ENCODE measurements around the gene MGAT5.

MGAT5 gene

DNA sequence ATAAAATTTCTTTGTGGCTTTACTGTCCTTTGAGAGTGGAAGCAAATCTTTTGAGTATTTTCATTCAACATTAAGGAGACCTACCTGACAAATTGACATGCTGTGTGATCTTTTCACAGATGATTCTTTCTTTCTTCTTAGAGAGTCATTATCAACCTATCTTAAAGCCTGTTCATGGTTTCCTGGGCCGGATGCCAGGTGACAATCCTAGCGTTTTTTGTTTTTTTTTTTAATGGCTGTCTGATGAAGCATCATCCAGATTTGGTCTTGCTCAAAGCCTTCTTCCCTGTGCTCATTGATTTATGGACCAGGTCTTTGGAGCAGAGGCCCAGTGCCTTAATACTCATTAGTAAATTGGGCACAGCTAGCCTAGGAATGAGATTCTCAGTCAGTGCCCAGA is 9.8 kb upstream of the MGAT5 start:
- Histone ChIP-seq H3K79me2 (ENCODE audit: insufficient read depth, low read depth) (peaks cover 45% of the 10 kb centered on the region), H3K27me3 (ENCODE audit: insufficient read depth, low read depth) (no peaks in the 10 kb centered on the region), H3K27ac (no peak overlapping the region), H2AFZ (ENCODE audit: low read depth) (no peak overlapping the region), H3K4me1 (ENCODE audit: low read depth, poor library complexity, severe bottlenecking) (peaks cover 61% of the 10 kb centered on the region), H4K20me1 (ENCODE audit: insufficient read depth) (no peaks in the 10 kb centered on the region; the same call in none of the 2 replicates), H3K36me3 (ENCODE audit: insufficient read depth) (no peaks in the 10 kb centered on the region), H3K4me3 (IDR thresholded peaks at IDR 0.05; ENCODE audit: insufficient read depth, low read depth, low read length) (no peak overlapping the region), H3K9ac (no peak overlapping the region), H3K4me2 (no peak overlapping the region)
- TF ChIP-seq, protein P1, sequence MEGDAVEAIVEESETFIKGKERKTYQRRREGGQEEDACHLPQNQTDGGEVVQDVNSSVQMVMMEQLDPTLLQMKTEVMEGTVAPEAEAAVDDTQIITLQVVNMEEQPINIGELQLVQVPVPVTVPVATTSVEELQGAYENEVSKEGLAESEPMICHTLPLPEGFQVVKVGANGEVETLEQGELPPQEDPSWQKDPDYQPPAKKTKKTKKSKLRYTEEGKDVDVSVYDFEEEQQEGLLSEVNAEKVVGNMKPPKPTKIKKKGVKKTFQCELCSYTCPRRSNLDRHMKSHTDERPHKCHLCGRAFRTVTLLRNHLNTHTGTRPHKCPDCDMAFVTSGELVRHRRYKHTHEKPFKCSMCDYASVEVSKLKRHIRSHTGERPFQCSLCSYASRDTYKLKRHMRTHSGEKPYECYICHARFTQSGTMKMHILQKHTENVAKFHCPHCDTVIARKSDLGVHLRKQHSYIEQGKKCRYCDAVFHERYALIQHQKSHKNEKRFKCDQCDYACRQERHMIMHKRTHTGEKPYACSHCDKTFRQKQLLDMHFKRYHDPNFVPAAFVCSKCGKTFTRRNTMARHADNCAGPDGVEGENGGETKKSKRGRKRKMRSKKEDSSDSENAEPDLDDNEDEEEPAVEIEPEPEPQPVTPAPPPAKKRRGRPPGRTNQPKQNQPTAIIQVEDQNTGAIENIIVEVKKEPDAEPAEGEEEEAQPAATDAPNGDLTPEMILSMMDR (conservative IDR thresholded peaks at IDR 0.05; ENCODE audit: low read depth, low read length): no peak

DNA sequence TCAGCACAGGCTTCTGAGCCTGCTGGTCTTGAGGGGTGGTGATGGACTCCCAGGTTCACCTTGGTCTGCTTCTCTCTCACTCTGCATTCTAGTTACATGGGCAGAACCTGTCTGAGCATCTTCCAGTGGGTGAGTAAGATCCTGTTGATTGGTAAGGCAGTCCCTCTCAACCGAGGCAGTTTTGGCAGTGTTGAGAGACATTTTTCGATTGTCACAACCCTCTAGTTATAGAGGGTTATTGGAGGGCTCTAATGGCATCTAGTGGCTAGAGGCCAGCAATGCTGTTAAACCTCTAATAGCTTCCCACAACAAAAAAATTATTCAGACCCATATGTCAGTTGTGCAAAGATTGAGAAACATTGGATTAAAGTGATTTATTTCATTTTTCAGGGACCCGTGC is 9.3 kb upstream of the MGAT5 start:
- Histone ChIP-seq H3K27me3 (ENCODE audit: insufficient read depth, low read depth) (no peaks in the 10 kb centered on the region), H3K4me1 (ENCODE audit: low read depth, poor library complexity, severe bottlenecking) (peaks cover 66% of the 10 kb centered on the region), H3K27ac (no peak overlapping the region), H3K36me3 (ENCODE audit: insufficient read depth) (no peaks in the 10 kb centered on the region), H4K20me1 (ENCODE audit: insufficient read depth) (peaks cover under 1% of the 10 kb centered on the region), H3K79me2 (ENCODE audit: insufficient read depth, low read depth) (peaks cover 49% of the 10 kb centered on the region), H2AFZ (ENCODE audit: low read depth) (no peak overlapping the region), H3K9ac (no peak overlapping the region), H3K4me3 (IDR thresholded peaks at IDR 0.05; ENCODE audit: insufficient read depth, low read depth, low read length) (no peak overlapping the region), H3K4me2 (no peak overlapping the region)
- TF ChIP-seq, protein P1 (conservative IDR thresholded peaks at IDR 0.05; ENCODE audit: low read depth, low read length): no peak

DNA sequence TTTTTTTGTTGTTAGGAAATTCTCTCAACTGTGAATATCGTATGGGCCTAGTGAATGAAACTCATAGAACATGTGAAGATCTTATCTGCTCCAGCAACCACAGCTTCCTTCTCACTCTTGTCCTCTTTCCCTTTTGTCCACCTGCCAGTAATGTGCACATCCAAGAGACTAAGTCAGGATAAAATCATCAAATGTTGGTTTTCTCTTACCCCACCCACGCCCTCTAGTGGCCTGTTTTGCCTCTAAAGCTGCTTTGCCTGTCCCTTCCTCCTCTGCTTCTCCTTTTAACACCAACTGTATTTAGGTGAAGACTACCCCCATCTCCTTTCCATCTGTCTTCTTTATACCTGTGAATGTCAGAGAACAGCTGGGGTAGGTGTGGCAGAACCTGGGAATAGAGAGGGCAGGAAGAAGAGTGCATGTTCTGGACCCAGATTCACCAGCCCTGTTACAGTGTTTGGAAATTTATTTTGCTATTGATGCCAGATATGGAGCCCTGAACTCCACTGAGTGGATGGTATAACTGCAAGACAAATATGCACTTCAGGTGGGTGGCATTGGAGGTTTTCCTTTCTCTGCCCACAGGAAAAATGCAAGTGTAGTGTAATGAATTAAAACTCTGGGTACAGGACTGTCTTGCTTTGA is 8.4 kb upstream of the MGAT5 start:
- Histone ChIP-seq H3K9ac (no peak overlapping the region), H2AFZ (ENCODE audit: low read depth) (no peak overlapping the region)
- TF ChIP-seq, protein P1 (conservative IDR thresholded peaks at IDR 0.05; ENCODE audit: low read depth, low read length): peak; percentile 81

DNA sequence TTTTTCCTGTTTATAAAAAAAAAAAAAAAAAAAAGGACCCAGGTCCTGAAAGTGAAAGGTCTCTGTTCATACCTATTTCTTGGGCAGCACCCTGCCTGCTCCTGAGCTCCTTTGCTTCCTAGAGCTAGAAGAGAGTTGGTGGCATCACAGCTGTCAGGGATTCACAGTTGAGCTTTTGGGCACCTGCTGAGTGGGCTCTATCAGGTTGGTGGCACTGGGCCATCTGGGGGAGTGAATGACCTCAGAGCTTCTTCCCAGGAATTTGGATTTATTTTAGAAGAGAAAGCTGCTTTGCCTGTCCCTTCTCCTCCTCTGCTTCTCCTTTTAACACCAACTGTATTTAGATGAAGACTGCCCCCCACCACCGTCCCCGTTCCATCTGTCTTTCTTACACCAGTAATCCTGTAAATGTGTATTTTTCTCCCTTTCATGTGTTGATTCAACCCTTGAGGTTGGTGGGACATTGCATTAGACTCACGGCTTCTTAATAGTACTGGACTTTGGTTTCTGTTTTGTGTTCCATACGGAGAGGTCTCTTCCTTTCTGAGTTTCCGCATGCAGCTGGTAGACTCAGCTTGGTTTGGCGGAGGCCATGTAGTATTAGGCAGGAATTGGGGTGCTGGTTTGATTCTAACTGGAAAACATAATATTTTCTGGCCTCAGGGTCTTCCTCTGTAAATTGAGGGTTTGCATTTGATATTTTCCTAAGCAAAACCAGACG is 7.6 kb upstream of the MGAT5 start:
- H3K79me2 ChIP-seq (ENCODE audit: insufficient read depth, low read depth): peaks cover 53% of the 10 kb centered on the region
- no peaks in the 10 kb centered on the region for H3K36me3 ChIP-seq (ENCODE audit: insufficient read depth)
- H2AFZ ChIP-seq (ENCODE audit: low read depth): no peak overlapping the region
- peaks cover 9% of the 10 kb centered on the region for H4K20me1 ChIP-seq (ENCODE audit: insufficient read depth)
- no peak overlapping the region for H3K9ac ChIP-seq
- no peak overlapping the region for H3K4me3 ChIP-seq (IDR thresholded peaks at IDR 0.05; ENCODE audit: insufficient read depth, low read depth, low read length)
- TF ChIP-seq, protein P1 (conservative IDR thresholded peaks at IDR 0.05; ENCODE audit: low read depth, low read length): no peak
- H3K27me3 ChIP-seq (ENCODE audit: insufficient read depth, low read depth): no peaks in the 10 kb centered on the region
- no peak overlapping the region; the same call in 1 of the 2 replicates for H3K4me2 ChIP-seq
- H3K4me1 ChIP-seq (ENCODE audit: low read depth, poor library complexity, severe bottlenecking): peaks cover 76% of the 10 kb centered on the region
- H3K27ac ChIP-seq: no peak overlapping the region

More for the DNA sequence above, 8.4 kb upstream of the MGAT5 start:
- Histone ChIP-seq H3K4me1 (ENCODE audit: low read depth, poor library complexity, severe bottlenecking) (peaks cover 72% of the 10 kb centered on the region), H3K79me2 (ENCODE audit: insufficient read depth, low read depth) (peaks cover 53% of the 10 kb centered on the region), H3K36me3 (ENCODE audit: insufficient read depth) (no peaks in the 10 kb centered on the region), H3K4me3 (IDR thresholded peaks at IDR 0.05; ENCODE audit: insufficient read depth, low read depth, low read length) (no peak overlapping the region), H4K20me1 (ENCODE audit: insufficient read depth) (peaks cover 9% of the 10 kb centered on the region), H3K4me2 (no peak overlapping the region), H3K27me3 (ENCODE audit: insufficient read depth, low read depth) (no peaks in the 10 kb centered on the region), H3K27ac (no peak overlapping the region)
